ENCODE measurements around the gene CLIP1. TPM values are rescaled to one million over a fixed set of nuclear protein-coding genes. Genes with fewer than 3 reads are reported as not detected.

CLIP1 gene
- total RNA-seq, 1 donor from 2014 or later: 50.8 TPM

DNA sequence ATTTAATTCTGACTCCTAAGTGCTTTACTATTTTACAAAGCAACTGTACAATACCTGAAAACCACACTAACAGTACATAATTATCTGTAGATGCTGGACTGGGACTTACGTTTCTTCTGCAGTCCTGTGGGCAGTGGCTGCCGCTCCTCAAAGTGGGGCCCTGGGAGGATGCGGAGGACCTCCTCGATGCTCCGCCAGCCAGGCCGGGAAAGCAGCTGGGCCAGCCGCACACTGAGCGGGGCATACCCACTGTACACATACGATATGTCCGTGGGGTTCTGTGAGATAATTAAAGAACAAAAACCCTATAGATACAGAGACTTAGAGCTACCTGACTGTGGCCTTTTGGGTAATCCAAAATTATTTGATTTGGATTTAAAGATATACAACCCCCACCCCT lies 189.8 kb downstream of the CLIP1 start:
- H2AFZ ChIP-seq (replicated peaks): no peak overlapping the region
- Mint-ChIP-seq H3K4me3 (no peak overlapping the region), H3K4me1 (no peaks in the 10 kb centered on the region), H3K27me3 (ENCODE audit: insufficient read depth, low read depth) (no peaks in the 10 kb centered on the region), H3K9me3 (no peaks in the 10 kb centered on the region), H3K36me3 (peaks cover 8% of the 10 kb centered on the region), H3K27ac (no peak overlapping the region)
- TF ChIP-seq, protein P1, sequence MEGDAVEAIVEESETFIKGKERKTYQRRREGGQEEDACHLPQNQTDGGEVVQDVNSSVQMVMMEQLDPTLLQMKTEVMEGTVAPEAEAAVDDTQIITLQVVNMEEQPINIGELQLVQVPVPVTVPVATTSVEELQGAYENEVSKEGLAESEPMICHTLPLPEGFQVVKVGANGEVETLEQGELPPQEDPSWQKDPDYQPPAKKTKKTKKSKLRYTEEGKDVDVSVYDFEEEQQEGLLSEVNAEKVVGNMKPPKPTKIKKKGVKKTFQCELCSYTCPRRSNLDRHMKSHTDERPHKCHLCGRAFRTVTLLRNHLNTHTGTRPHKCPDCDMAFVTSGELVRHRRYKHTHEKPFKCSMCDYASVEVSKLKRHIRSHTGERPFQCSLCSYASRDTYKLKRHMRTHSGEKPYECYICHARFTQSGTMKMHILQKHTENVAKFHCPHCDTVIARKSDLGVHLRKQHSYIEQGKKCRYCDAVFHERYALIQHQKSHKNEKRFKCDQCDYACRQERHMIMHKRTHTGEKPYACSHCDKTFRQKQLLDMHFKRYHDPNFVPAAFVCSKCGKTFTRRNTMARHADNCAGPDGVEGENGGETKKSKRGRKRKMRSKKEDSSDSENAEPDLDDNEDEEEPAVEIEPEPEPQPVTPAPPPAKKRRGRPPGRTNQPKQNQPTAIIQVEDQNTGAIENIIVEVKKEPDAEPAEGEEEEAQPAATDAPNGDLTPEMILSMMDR (IDR thresholded peaks at IDR 0.05): no peak
- TF ChIP-seq EZH2phosphoT487 (IDR thresholded peaks at IDR 0.05): no peak
- TF ChIP-seq EZH2 (IDR thresholded peaks at IDR 0.05): no peak
- H3K79me2 ChIP-seq (ENCODE audit: low read depth): no peaks in the 10 kb centered on the region
- H3K27me3 ChIP-seq: no peaks in the 10 kb centered on the region
- H3K4me2 ChIP-seq: no peak overlapping the region
- no peak overlapping the region for H3K27ac ChIP-seq
- no peak overlapping the region for H3K9ac ChIP-seq
- no peak overlapping the region for H3K4me3 ChIP-seq
- H3F3A ChIP-seq (ENCODE audit: low read depth): no peaks in the 10 kb centered on the region
- H3K4me1 ChIP-seq: no peaks in the 10 kb centered on the region
- no peak for DNase-seq (ENCODE audit: low spot score)
- H3K9me3 ChIP-seq (ENCODE audit: low read depth): no peaks in the 10 kb centered on the region
- H4K20me1 ChIP-seq (ENCODE audit: low read depth): peaks cover under 1% of the 10 kb centered on the region
- H3K36me3 ChIP-seq: no peaks in the 10 kb centered on the region

DNA sequence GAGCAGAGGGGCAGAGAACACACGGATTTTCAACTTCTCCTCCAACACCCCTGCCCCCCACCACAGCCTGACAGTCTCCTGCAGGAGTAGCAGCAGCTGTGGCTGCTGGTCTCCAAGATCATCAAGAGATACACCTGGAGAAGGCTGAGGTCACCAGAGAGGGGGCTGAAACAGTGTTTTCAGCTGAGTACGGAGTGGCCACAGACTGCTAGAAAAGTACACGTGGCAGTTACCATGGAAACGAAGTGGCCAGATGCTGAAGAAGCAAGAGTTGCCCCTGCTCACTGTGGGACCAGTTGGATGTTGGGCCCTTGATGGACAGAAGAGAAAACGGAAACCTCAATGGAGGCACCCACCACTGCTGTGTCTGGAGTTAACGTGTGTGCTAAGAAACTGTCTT lies 191.7 kb downstream of the CLIP1 start:
- Mint-ChIP-seq H3K27me3 (ENCODE audit: insufficient read depth, low read depth) (no peaks in the 10 kb centered on the region), H3K27ac (no peak overlapping the region), H3K9me3 (no peaks in the 10 kb centered on the region), H3K4me1 (peaks cover 6% of the 10 kb centered on the region), H3K36me3 (peaks cover 8% of the 10 kb centered on the region), H3K4me3 (no peak overlapping the region)
- Histone ChIP-seq H3K27me3 (peaks cover 7% of the 10 kb centered on the region), H3K27ac (no peak overlapping the region), H4K20me1 (ENCODE audit: low read depth) (peaks cover 14% of the 10 kb centered on the region), H2AFZ (replicated peaks) (no peak overlapping the region), H3K4me3 (no peak overlapping the region), H3F3A (ENCODE audit: low read depth) (peaks cover 10% of the 10 kb centered on the region), H3K9ac (no peak overlapping the region), H3K4me2 (no peak overlapping the region), H3K36me3 (no peaks in the 10 kb centered on the region), H3K9me3 (ENCODE audit: low read depth) (no peaks in the 10 kb centered on the region), H3K4me1 (no peaks in the 10 kb centered on the region), H3K79me2 (ENCODE audit: low read depth) (no peaks in the 10 kb centered on the region)
- no peak for DNase-seq (ENCODE audit: low spot score)
- TF ChIP-seq, protein P1 (IDR thresholded peaks at IDR 0.05): no peak
- no peak for TF ChIP-seq EZH2phosphoT487 (IDR thresholded peaks at IDR 0.05)
- no peak for TF ChIP-seq EZH2 (IDR thresholded peaks at IDR 0.05)

DNA sequence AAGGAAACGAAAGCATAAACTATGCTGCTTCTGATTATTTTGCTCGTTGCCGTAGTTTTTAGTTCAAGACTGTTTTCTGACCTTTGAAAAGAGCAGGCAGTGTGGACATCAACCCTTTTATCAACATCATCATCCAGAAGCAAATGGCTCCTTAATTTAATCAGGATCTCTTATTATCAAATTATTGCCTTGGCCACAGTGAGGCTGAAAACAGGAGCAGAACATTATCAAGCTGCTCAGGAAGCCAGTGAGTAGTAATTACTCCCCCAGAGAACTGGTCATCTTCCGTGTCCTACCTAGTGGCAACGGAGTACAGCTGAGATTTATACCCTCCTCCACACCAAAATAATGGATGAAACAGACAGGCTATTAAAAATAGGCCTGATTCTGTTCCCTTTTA lies 194.4 kb downstream of the CLIP1 start:
- TF ChIP-seq EZH2phosphoT487 (IDR thresholded peaks at IDR 0.05): no peak
- no peak for TF ChIP-seq EZH2 (IDR thresholded peaks at IDR 0.05)
- TF ChIP-seq, protein P1 (IDR thresholded peaks at IDR 0.05): no peak
- no peak overlapping the region for H2AFZ ChIP-seq (replicated peaks)
- H3K79me2 ChIP-seq (ENCODE audit: low read depth): peaks cover 20% of the 10 kb centered on the region
- H3K4me1 ChIP-seq: peaks cover 17% of the 10 kb centered on the region
- H3K27ac ChIP-seq: no peak overlapping the region
- peak overlapping the region; percentile 55 for H3K4me3 Mint-ChIP-seq
- no peak overlapping the region for H3K4me3 ChIP-seq
- H3K36me3 Mint-ChIP-seq: peaks cover 13% of the 10 kb centered on the region
- no peak overlapping the region for H3K9ac ChIP-seq
- H3K27ac Mint-ChIP-seq: no peak overlapping the region
- peaks cover 23% of the 10 kb centered on the region for H3K4me1 Mint-ChIP-seq
- H3F3A ChIP-seq (ENCODE audit: low read depth): peaks cover 34% of the 10 kb centered on the region
- H3K4me2 ChIP-seq: no peak overlapping the region
- no peaks in the 10 kb centered on the region for H3K27me3 Mint-ChIP-seq (ENCODE audit: insufficient read depth, low read depth)
- H3K27me3 ChIP-seq: peaks cover 7% of the 10 kb centered on the region
- H3K36me3 ChIP-seq: no peaks in the 10 kb centered on the region
- DNase-seq (ENCODE audit: low spot score): no peak
- no peaks in the 10 kb centered on the region for H3K9me3 ChIP-seq (ENCODE audit: low read depth)
- no peaks in the 10 kb centered on the region for H3K9me3 Mint-ChIP-seq
- peaks cover 33% of the 10 kb centered on the region for H4K20me1 ChIP-seq (ENCODE audit: low read depth)

Data from neural progenitor cell (in vitro differentiated cells).